Gastrocnemius medialis (tissue), 4 donors: ENCODE results near the gene MRPL33.

Experiments used
- POLR2A ChIP-seq, 2 donors: fragments of 450-650 bp; IDR thresholded peaks; one replicate each; pipeline ENCODE4 v1.6.1; 2017; ENCODE audit warnings: antibody characterized with exemption in 2 of 2, mild to moderate bottlenecking in 2 of 2, moderate library complexity in 2 of 2
- TF ChIP-seq, protein P1 (sequence below), 5 experiments: fragments of 450-650 bp in 3 of 5; fragments of 200-600 bp in 2 of 5; sonication (generic) in 2 of 5; IDR thresholded peaks in 4 of 5; conservative IDR thresholded peaks in 1 of 5; 1 replicate in 4 of 5; 2 replicates in 1 of 5; pipeline ENCODE4 v1.5.1; 2016 to 2019; ENCODE audit warnings: antibody characterized with exemption in 5 of 5, mild to moderate bottlenecking in 3 of 5, moderate library complexity in 3 of 5

DNA sequence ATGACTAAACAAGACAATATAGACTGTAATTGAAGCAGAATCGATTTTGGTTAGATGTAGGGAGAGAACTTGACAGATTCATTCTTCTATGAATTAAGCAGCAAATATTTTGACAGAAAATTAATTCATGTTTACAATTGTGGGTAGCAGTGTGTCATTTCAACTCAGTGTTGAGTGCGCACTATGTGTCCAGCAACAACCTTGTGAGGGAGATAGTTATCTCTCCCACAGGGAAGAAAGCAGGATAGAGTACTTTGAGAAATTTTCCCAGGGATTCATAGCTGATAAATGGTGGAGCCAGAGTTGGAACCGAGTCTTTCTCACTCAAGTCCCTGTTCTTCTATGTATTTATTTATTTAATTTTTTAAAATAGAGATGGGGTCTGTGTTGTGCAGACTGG is 5.2 kb downstream of the MRPL33 start:
- TF ChIP-seq, protein P1, sequence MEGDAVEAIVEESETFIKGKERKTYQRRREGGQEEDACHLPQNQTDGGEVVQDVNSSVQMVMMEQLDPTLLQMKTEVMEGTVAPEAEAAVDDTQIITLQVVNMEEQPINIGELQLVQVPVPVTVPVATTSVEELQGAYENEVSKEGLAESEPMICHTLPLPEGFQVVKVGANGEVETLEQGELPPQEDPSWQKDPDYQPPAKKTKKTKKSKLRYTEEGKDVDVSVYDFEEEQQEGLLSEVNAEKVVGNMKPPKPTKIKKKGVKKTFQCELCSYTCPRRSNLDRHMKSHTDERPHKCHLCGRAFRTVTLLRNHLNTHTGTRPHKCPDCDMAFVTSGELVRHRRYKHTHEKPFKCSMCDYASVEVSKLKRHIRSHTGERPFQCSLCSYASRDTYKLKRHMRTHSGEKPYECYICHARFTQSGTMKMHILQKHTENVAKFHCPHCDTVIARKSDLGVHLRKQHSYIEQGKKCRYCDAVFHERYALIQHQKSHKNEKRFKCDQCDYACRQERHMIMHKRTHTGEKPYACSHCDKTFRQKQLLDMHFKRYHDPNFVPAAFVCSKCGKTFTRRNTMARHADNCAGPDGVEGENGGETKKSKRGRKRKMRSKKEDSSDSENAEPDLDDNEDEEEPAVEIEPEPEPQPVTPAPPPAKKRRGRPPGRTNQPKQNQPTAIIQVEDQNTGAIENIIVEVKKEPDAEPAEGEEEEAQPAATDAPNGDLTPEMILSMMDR (IDR thresholded peaks at IDR 0.05 in 4 of 5, conservative IDR thresholded peaks at IDR 0.05 in 1 of 5) = no peak
- TF ChIP-seq POLR2A (IDR thresholded peaks at IDR 0.05) = no peak
